ENCODE results near the gene PALM. TPM values are rescaled to one million over a fixed set of nuclear protein-coding genes. Genes with fewer than 3 reads are reported as not detected.

Gene PALM
- total and polyA plus RNA-seq, 7 donors, result 4.9 to 17.9 (median 9.5) TPM

GRCh38 chr19:670609-671075 lies 38.1 kb upstream of the PALM start:
- intact Hi-C loops (cut with DNase I), result no loop called here
- no peaks in the 10 kb centered on the region for H3K9me3 ChIP-seq
- TF ChIP-seq CTCF (IDR thresholded peaks at IDR 0.05), result no peak
- no peaks in the 10 kb centered on the region for H3K36me3 ChIP-seq (ENCODE audit: insufficient read depth in 1 of 2, low read depth in 1 of 2)
- DNase-seq (no peak), ATAC-seq (no peak)
- H3K27me3 ChIP-seq (ENCODE audit: insufficient read depth in 3 of 3, low read length in 2 of 3), result peaks cover 0 to 9% (median 6%) of the 10 kb centered on the region in 3 donors
- 66 to 73% (median 68%) methylated on average over 9 of the region's 9 CpGs for WGBS, 3 donors
- H3K4me3 ChIP-seq, result no peak overlapping the region
- no peak overlapping the region for H3K27ac ChIP-seq
- H3K4me1 ChIP-seq, result no peaks in the 10 kb centered on the region

GRCh38 chr19:674282-675151 lies 34.2 kb upstream of the PALM start:
- no peak overlapping the region for H3K27ac ChIP-seq
- DNase-seq (peak in 1 of 2 donors; percentile 56), ATAC-seq (no peak)
- H3K4me1 ChIP-seq, result peaks cover 17% of the 10 kb centered on the region
- intact Hi-C loops (cut with DNase I), result no loop called here
- no peaks in the 10 kb centered on the region for H3K9me3 ChIP-seq
- H3K4me3 ChIP-seq, result no peak overlapping the region
- 50 to 57% (median 55%) methylated on average over 27 to 38 of the region's 38 CpGs for whole genome bisulfite sequencing, 3 donors
- H3K27me3 ChIP-seq (ENCODE audit: insufficient read depth in 3 of 3, low read length in 2 of 3), result peaks cover 0 to 19% (median 17%) of the 10 kb centered on the region in 3 donors
- H3K36me3 ChIP-seq (ENCODE audit: insufficient read depth in 1 of 2, low read depth in 1 of 2), result no peaks in the 10 kb centered on the region
- no peak for TF ChIP-seq CTCF (IDR thresholded peaks at IDR 0.05)

DNA sequence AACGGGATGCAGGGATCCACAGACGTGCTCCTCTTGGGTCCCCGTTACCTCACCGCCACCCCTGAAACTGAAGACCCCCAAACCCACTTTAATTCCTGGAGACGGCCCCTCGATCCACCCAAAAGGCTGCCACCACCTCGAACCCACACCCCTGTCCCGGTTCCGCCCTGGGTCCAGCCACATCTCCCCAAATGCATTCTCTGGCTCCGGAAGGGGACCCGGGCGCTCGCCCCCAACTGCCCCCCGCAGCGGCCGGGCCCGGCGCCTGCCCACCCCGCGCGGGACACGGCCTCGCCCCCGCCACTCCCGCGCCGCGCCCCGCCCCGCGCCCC lies 32.8 kb upstream of the PALM start:
- intact Hi-C loops (cut with DNase I), result no loop called here
- peak overlapping the region; percentile 60 for H3K4me3 ChIP-seq
- H3K4me1 ChIP-seq, result peaks cover 18% of the 10 kb centered on the region
- H3K27me3 ChIP-seq (ENCODE audit: insufficient read depth in 3 of 3, low read length in 2 of 3), result peaks cover 0 to 19% (median 17%) of the 10 kb centered on the region in 3 donors
- 5 to 13% (median 9%) methylated on average over 6 to 31 of the region's 31 CpGs for WGBS, 3 donors
- H3K9me3 ChIP-seq, result no peaks in the 10 kb centered on the region
- ATAC-seq, result no peak
- no peaks in the 10 kb centered on the region for H3K36me3 ChIP-seq (ENCODE audit: insufficient read depth in 1 of 2, low read depth in 1 of 2)
- DNase-seq, result no peak
- H3K27ac ChIP-seq, result no peak overlapping the region
- TF ChIP-seq CTCF (IDR thresholded peaks at IDR 0.05), result no peak

DNA sequence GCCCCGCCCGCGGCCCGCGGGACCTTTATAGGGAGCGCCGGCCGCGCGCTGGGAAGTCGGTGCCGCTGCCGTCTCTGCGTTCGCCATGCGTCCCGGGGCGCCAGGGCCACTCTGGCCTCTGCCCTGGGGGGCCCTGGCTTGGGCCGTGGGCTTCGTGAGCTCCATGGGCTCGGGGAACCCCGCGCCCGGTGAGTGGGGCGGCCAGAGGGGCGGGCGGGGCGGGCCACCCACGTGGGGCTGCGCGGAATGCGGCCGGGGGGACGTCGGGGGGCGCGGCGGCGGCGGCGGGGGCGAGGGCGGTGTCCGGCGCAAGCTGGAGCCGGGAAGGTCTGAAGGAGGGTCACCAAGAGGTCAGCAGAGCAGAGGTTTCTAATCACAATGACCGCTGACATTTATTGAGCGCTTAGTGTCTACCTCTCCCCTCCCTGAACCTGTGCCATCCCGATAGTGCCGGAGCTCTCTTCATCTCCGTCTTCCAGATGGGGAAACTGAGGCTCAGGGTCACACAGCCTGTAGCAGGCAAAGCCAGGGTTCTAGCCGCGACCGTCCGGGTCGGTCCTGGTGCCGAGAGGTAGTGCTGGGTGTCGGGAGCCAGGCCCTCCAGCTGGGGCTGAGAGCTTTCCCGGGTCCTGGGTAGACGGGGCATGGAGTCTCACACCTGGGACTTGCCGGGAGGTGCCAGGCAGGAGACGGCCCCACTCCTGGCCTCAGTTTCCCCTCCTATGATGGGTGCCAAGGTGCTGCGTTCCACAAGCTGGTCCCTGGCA lies 32.2 kb upstream of the PALM start, which contains the start of gene FSTL3:
Gene FSTL3, plus strand, starts transcription at position 54 of the 767 bp plus-strand sequence. Its CDS starts 32 bp downstream, at position 86.
- intact Hi-C loops (cut with DNase I), result no loop called here
- H3K4me1 ChIP-seq, result peaks cover 18% of the 10 kb centered on the region

More for the DNA sequence above, 32.2 kb upstream of the PALM start, which contains the start of gene FSTL3:
- no peaks in the 10 kb centered on the region for H3K36me3 ChIP-seq (ENCODE audit: insufficient read depth in 1 of 2, low read depth in 1 of 2)
- peaks cover 0 to 19% (median 17%) of the 10 kb centered on the region in 3 donors for H3K27me3 ChIP-seq (ENCODE audit: insufficient read depth in 3 of 3, low read length in 2 of 3)
- TF ChIP-seq CTCF (IDR thresholded peaks at IDR 0.05), result no peak
- peak; percentile 58 to 63 for DNase-seq
- H3K4me3 ChIP-seq, result peak within 1 kb of the TSS; percentile 60
- 2 to 5% (median 3%) methylated on average over 40 to 63 of the region's 63 CpGs for WGBS, 3 donors
- no peaks in the 10 kb centered on the region for H3K9me3 ChIP-seq
- peak within 1 kb of the TSS; percentile 41 for H3K27ac ChIP-seq
- ATAC-seq, result no peak

Measured in psoas muscle (tissue), 8 donors.